ENCODE data around the gene CCDC85C. TPM values are rescaled to one million over a fixed set of nuclear protein-coding genes. Genes with fewer than 3 reads are reported as not detected.

Gene CCDC85C
- total RNA-seq, 1 donor, result 2.9 TPM

DNA sequence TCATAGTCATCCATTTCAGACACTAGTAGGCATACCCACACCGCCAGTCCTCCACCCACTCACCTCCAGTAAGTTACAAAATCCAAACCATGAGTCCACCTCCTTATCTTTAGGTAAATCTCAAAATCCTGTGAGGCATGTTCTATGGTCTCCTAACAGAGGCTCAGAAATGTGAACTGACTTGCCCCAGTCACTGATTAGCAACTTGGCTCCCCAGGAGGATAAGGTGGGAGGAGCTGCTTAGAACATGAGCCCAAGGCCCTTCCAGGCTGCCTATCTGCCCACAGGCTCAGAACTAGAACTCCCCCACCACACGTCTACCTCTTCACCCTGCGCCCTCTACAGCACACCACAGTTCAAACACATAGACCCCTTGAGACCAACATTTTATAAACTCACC lies 143.2 kb downstream of the CCDC85C start:
- H3K4me3 ChIP-seq (ENCODE audit: low read depth, low read length), result no peak overlapping the region
- no peak for DNase-seq (ENCODE audit: low read depth)
- TF ChIP-seq, protein P1, sequence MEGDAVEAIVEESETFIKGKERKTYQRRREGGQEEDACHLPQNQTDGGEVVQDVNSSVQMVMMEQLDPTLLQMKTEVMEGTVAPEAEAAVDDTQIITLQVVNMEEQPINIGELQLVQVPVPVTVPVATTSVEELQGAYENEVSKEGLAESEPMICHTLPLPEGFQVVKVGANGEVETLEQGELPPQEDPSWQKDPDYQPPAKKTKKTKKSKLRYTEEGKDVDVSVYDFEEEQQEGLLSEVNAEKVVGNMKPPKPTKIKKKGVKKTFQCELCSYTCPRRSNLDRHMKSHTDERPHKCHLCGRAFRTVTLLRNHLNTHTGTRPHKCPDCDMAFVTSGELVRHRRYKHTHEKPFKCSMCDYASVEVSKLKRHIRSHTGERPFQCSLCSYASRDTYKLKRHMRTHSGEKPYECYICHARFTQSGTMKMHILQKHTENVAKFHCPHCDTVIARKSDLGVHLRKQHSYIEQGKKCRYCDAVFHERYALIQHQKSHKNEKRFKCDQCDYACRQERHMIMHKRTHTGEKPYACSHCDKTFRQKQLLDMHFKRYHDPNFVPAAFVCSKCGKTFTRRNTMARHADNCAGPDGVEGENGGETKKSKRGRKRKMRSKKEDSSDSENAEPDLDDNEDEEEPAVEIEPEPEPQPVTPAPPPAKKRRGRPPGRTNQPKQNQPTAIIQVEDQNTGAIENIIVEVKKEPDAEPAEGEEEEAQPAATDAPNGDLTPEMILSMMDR (IDR thresholded peaks at IDR 0.05; ENCODE audit: insufficient read depth, low read length), result no peak

DNA sequence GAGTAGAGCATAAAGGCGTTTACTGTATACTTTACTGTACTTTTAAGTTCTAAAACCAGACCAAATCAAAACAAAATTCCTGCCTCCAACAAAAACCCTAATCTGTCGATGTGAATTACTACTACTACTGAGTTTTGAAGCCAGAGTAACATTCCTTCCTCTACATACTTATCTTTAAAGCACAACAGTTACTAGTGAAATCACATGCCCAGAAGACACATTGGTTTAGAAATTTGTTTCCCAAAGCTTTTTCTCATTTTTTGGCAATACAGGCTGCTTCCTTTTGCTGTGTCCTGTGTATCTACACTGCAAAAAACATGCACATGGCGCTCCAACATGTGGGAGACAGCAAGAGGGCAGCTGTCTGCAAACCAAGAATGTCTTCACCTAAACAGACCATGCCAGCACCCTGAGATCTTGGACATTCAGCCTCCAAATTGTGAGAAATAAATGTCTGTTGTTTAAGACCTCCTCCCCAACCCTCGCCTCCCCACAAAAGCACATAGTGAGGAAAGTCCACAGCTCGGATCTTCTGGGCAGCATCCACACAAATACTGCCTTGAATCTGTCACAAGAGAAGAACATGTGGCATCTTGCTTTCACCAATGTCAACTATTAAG lies 144.4 kb downstream of the CCDC85C start:
- no peak overlapping the region for H3K4me3 ChIP-seq (ENCODE audit: low read depth, low read length)
- peak; percentile 48 for DNase-seq (ENCODE audit: low read depth)
- TF ChIP-seq, protein P1 (IDR thresholded peaks at IDR 0.05; ENCODE audit: insufficient read depth, low read length), result no peak

GRCh38 chr14:99454246-99454645 lies 149.8 kb downstream of the CCDC85C start:
- peak; percentile 30 for DNase-seq (ENCODE audit: low read depth)
- TF ChIP-seq, protein P1 (IDR thresholded peaks at IDR 0.05; ENCODE audit: insufficient read depth, low read length), result no peak
- H3K4me3 ChIP-seq (ENCODE audit: low read depth, low read length), result no peak overlapping the region

GRCh38 chr14:99452968-99453367 lies 151.0 kb downstream of the CCDC85C start:
- TF ChIP-seq, protein P1 (IDR thresholded peaks at IDR 0.05; ENCODE audit: insufficient read depth, low read length), result no peak
- no peak overlapping the region for H3K4me3 ChIP-seq (ENCODE audit: low read depth, low read length)
- no peak for DNase-seq (ENCODE audit: low read depth)

DNA sequence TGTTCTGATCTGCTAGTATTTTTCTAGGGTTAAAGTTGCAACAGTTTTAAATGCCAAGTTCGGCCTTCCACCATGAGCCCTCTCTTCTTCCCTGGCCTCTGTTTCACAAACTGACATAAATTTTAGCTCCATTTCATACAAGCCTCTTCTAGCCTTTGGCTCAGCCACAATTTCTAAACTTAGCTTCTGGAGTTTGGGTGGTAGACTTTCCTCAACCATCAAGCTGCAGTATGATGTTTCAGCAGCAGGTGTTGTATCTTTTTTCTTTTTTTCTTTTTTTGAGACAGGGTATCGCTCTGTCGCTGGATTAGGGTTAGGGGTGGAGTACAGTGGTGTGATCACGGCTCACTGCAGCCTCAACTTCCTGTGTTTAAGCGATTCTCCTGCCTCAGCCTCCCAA lies 152.8 kb downstream of the CCDC85C start:
- H3K4me3 ChIP-seq (ENCODE audit: low read depth, low read length), result no peak overlapping the region
- TF ChIP-seq, protein P1 (IDR thresholded peaks at IDR 0.05; ENCODE audit: insufficient read depth, low read length), result no peak
- DNase-seq (ENCODE audit: low read depth), result no peak

DNA sequence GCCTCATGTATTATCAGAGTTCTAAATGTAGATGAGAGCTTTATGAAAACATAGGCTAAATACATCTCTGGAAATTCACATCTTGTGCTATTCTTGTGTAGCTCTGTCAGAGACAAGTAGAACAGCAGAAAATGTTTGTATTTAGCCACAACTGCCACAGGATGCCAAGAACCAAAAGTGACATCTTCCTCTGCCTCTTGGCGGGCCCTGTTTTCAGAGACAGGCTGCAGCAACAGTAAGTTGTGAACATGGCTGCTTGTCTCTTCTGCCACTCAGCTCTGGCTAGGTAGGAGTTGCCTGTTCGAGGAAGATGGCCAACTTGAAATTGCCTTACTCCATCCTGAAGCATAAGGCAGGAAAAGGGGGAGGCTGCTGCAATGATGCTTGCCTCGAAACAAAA lies 153.7 kb downstream of the CCDC85C start:
- DNase-seq (ENCODE audit: low read depth), result no peak
- H3K4me3 ChIP-seq (ENCODE audit: low read depth, low read length), result no peak overlapping the region
- TF ChIP-seq, protein P1 (IDR thresholded peaks at IDR 0.05; ENCODE audit: insufficient read depth, low read length), result no peak

Small RNA genes lying within 50 kb of the gene (small RNA-seq; reads per million reads assigned to genes)
- not detected for gene RF00019

Other genes starting within 250 kb of the CCDC85C start
- 47.6 and 189 TPM in 2 replicates for gene SETD3, start 123.3 kb downstream of the CCDC85C start, total RNA-seq (ENCODE audit: low replicate concordance)
- 3.8 and 27.3 TPM in 2 replicates for gene CCNK, start 122.8 kb downstream of the CCDC85C start, total RNA-seq (ENCODE audit: low replicate concordance)
- 4.4 and 5.1 TPM in 2 replicates for gene HHIPL1, start 40.9 kb upstream of the CCDC85C start, total RNA-seq (ENCODE audit: low replicate concordance)
- gene CYP46A1, start 80.1 kb upstream of the CCDC85C start, total RNA-seq (ENCODE audit: low replicate concordance), result 0.36 and 0.49 TPM in 2 replicates
- gene EML1, start 189.2 kb upstream of the CCDC85C start, total RNA-seq (ENCODE audit: low replicate concordance), result 80.3 and 163 TPM in 2 replicates